H1 (cell line): ENCODE results near the gene ZNF750. TPM values are rescaled to one million over a fixed set of nuclear protein-coding genes. Genes with fewer than 3 reads are reported as not detected.

ENCODE experiments used
- CTCF ChIA-PET: fragments of 300-600 bp; sonication (Branson Sonifier 250); formaldehyde crosslinking; loops from one replicate; lab custom pipeline; 2021; ENCODE audit not compliant: partially characterized antibody; lab: Charles Lee
- POLR2A ChIA-PET: fragments of 300-600 bp; sonication (Branson Sonifier 250); formaldehyde crosslinking; loops from one replicate; lab custom pipeline; 2021; ENCODE audit warnings: inconsistent platforms; ENCODE audit not compliant: partially characterized antibody; lab: Charles Lee
- DNase-seq, 2 experiments: peaks; one replicate each; pipeline versions ENCODE4 v3.0.0 to v3.0.0-alpha.2; 2010 to 2022; ENCODE audit warnings: low spot score in 2 of 2, low read depth in 1 of 2, mixed read lengths in 1 of 2
- FAIRE-seq: peaks from 2 replicates; lab custom pipeline; 2011; peaks lifted over from hg19 to GRCh38; lab: Jason Lieb, UNC
- H2AFZ ChIP-seq: 2 replicates; pipeline ENCODE4 v1.8.1; 2012; ENCODE audit warnings: low read length, inconsistent platforms
- H2AK5ac ChIP-seq: 2 replicates; pipeline ENCODE4 v1.6.1; 2013; ENCODE audit warnings: low read depth, low read length
- H2BK120ac ChIP-seq: replicated peaks from 2 replicates; pipeline ENCODE3; 2013; ENCODE audit warnings: low read depth, low read length, inconsistent platforms
- H2BK12ac ChIP-seq: 2 replicates; pipeline ENCODE4 v1.6.1; 2013; ENCODE audit warnings: low read depth, low read length
- H2BK15ac ChIP-seq: 2 replicates; pipeline ENCODE4 v1.6.1; 2013; ENCODE audit warnings: low read length
- H2BK20ac ChIP-seq: 2 replicates; pipeline ENCODE4 v1.6.1; 2013; ENCODE audit warnings: low read length
- H2BK5ac ChIP-seq: 2 replicates; pipeline ENCODE4 v1.6.1; 2013; ENCODE audit warnings: low read depth, low read length
- H3K14ac ChIP-seq: 2 replicates; pipeline ENCODE4 v1.6.1; 2013; ENCODE audit warnings: inconsistent platforms; ENCODE audit not compliant: insufficient read length
- H3K18ac ChIP-seq: 2 replicates; pipeline ENCODE4 v1.6.1; 2013; ENCODE audit warnings: low read length; ENCODE audit errors: extremely low read depth
- H3K23ac ChIP-seq: 2 replicates; pipeline ENCODE4 v1.6.1; 2013; ENCODE audit warnings: inconsistent platforms; ENCODE audit not compliant: insufficient read length
- H3K23me2 ChIP-seq: 2 replicates; pipeline ENCODE4 v1.6.1; 2013; ENCODE audit warnings: low read depth, low read length
- H3K27ac ChIP-seq: 2 replicates; pipeline ENCODE4 v1.6.1; 2011; ENCODE audit warnings: low read depth, low read length, inconsistent platforms
- H3K27me3 ChIP-seq, 4 experiments: replicated peaks in 1 of 4; 1 replicate in 1 of 4; 2 replicates in 3 of 4; pipeline versions ENCODE4 v1.6.1 to v1.8.1; 2011 to 2013; ENCODE audit warnings: low read length in 3 of 4, mild to moderate bottlenecking in 3 of 4, inconsistent platforms in 2 of 4, mixed read lengths in 2 of 4, moderate library complexity in 1 of 4; ENCODE audit not compliant: control insufficient read depth in 3 of 4, insufficient read depth in 3 of 4; ENCODE audit errors: extremely low read depth in 1 of 4
- H3K36me3 ChIP-seq, 4 experiments: 2 replicates each; pipeline versions ENCODE4 v1.6.1 to v1.8.1; 2011 to 2013; ENCODE audit warnings: mild to moderate bottlenecking in 4 of 4, low read length in 3 of 4, moderate library complexity in 2 of 4, control low read depth in 1 of 4, inconsistent platforms in 1 of 4; ENCODE audit not compliant: insufficient read depth in 4 of 4, control insufficient read depth in 2 of 4
- H3K4ac ChIP-seq: replicated peaks from 2 replicates; pipeline ENCODE3; 2013; ENCODE audit warnings: low read length, low read depth, mixed read lengths, inconsistent platforms; ENCODE audit not compliant: insufficient read length
- H3K4me1 ChIP-seq, 4 experiments: replicated peaks in 1 of 4; 1 replicate in 1 of 4; 2 replicates in 3 of 4; pipeline versions ENCODE4 v1.6.1 to v1.8.1; 2011 to 2013; ENCODE audit warnings: low read length in 3 of 4, inconsistent platforms in 2 of 4, mixed read lengths in 1 of 4; ENCODE audit not compliant: insufficient read depth in 4 of 4, control insufficient read depth in 3 of 4
- H3K4me2 ChIP-seq, 2 experiments: 2 replicates each; pipeline versions ENCODE4 v1.6.1 to v1.8.1; 2011 to 2013; ENCODE audit warnings: low read depth in 2 of 2, low read length in 2 of 2, control low read depth in 1 of 2, inconsistent platforms in 1 of 2, mild to moderate bottlenecking in 1 of 2; ENCODE audit not compliant: insufficient read depth in 1 of 2
- H3K4me3 ChIP-seq, 4 experiments: fragments of 200-600, 300-600 bp in 1 of 4; sonication (generic), shearing (Covaris generic), sonication (Bioruptor Twin) in 1 of 4; 2 replicates each; pipeline versions ENCODE4 v1.5.1 to v1.8.1; 2011 to 2016; ENCODE audit warnings: low read length in 4 of 4, low read depth in 3 of 4, control low read depth in 2 of 4, inconsistent platforms in 2 of 4, mild to moderate bottlenecking in 2 of 4, mixed read lengths in 1 of 4, moderate library complexity in 1 of 4; ENCODE audit not compliant: insufficient read depth in 2 of 4; ENCODE audit errors: extremely low read depth in 1 of 4
- H3K56ac ChIP-seq: replicated peaks from 2 replicates; pipeline ENCODE3; 2013; ENCODE audit warnings: low read depth, mild to moderate bottlenecking, mixed read lengths, low read length, inconsistent platforms; ENCODE audit not compliant: insufficient read length
- H3K79me1 ChIP-seq: 2 replicates; pipeline ENCODE4 v1.6.1; 2013; ENCODE audit warnings: low read depth, low read length, control low read depth
- H3K79me2 ChIP-seq, 2 experiments: 2 replicates each; pipeline versions ENCODE4 v1.6.1 to v1.8.1; 2012 to 2013; ENCODE audit warnings: low read length in 2 of 2, mild to moderate bottlenecking in 2 of 2, inconsistent platforms in 1 of 2; ENCODE audit not compliant: insufficient read depth in 2 of 2, control insufficient read depth in 1 of 2
- H3K9ac ChIP-seq, 4 experiments: replicated peaks in 1 of 4; 1 replicate in 1 of 4; 2 replicates in 3 of 4; pipeline versions ENCODE4 v1.6.1 to v1.8.1; 2011 to 2013; ENCODE audit warnings: low read depth in 3 of 4, low read length in 3 of 4, control low read depth in 2 of 4, mild to moderate bottlenecking in 2 of 4, moderate library complexity in 2 of 4, inconsistent platforms in 1 of 4; ENCODE audit errors: extremely low read depth in 1 of 4
- H3K9me3 ChIP-seq, 2 experiments: 2 replicates each; pipeline versions ENCODE4 v1.6.1 to v1.8.1; 2012 to 2013; ENCODE audit warnings: mild to moderate bottlenecking in 2 of 2, moderate library complexity in 2 of 2, control low read depth in 1 of 2, inconsistent platforms in 1 of 2, low read depth in 1 of 2, low read length in 1 of 2, mixed read lengths in 1 of 2; ENCODE audit not compliant: insufficient read depth in 2 of 2
- H4K20me1 ChIP-seq, 2 experiments: replicated peaks in 1 of 2; 2 replicates each; pipeline versions ENCODE3 to v1.8.1; 2011 to 2013; ENCODE audit warnings: inconsistent platforms in 2 of 2, low read length in 2 of 2, mild to moderate bottlenecking in 1 of 2; ENCODE audit not compliant: insufficient read depth in 2 of 2, control insufficient read depth in 1 of 2
- H4K5ac ChIP-seq: 2 replicates; pipeline ENCODE4 v1.6.1; 2013; ENCODE audit warnings: low read length, low read depth, mixed read lengths, inconsistent platforms; ENCODE audit not compliant: insufficient read length
- H4K8ac ChIP-seq: 2 replicates; pipeline ENCODE4 v1.8.0; 2013; ENCODE audit warnings: mild to moderate bottlenecking, moderate library complexity, low read length, inconsistent platforms; ENCODE audit not compliant: insufficient read depth; ENCODE audit errors: extremely low read depth
- H4K91ac ChIP-seq: replicated peaks from 2 replicates; pipeline ENCODE3; 2013; ENCODE audit warnings: low read length, mixed read lengths, inconsistent platforms; ENCODE audit not compliant: insufficient read length
- CHD2 ChIP-seq: IDR thresholded peaks from 2 replicates; pipeline ENCODE4 v1.6.1; 2012; ENCODE audit warnings: low read length, improper control_type of control experiment
- EGR1 ChIP-seq: IDR thresholded peaks from 2 replicates; pipeline ENCODE4 v1.6.1; 2011; ENCODE audit warnings: low read depth, low read length, borderline replicate concordance
- EZH2 ChIP-seq: fragments of 200-600 bp; sonication (generic); IDR thresholded peaks from 2 replicates; pipeline ENCODE4 v1.7.1; 2012; ENCODE audit warnings: low read depth, mild to moderate bottlenecking, moderate library complexity, low read length, inconsistent platforms; ENCODE audit not compliant: severe bottlenecking
- HDAC2 ChIP-seq, 2 experiments: fragments of 300-600 bp in 1 of 2; sonication (generic) in 1 of 2; IDR thresholded peaks; 2 replicates each; pipeline ENCODE4 v1.6.1; 2011 to 2012; ENCODE audit warnings: low read depth in 2 of 2, low read length in 2 of 2, mild to moderate bottlenecking in 2 of 2, moderate library complexity in 2 of 2, borderline replicate concordance in 1 of 2, inconsistent platforms in 1 of 2
- HDAC6 ChIP-seq: IDR thresholded peaks from one replicate; pipeline ENCODE4 v1.7.1; 2012; ENCODE audit warnings: low read depth, mild to moderate bottlenecking, inconsistent platforms, low read length, moderate library complexity
- KDM5A ChIP-seq: fragments of 200-600 bp; IDR thresholded peaks from 2 replicates; pipeline ENCODE4 v1.7.1; 2012; ENCODE audit warnings: mild to moderate bottlenecking, low read length, inconsistent platforms, mixed read lengths
- NRF1 ChIP-seq: IDR thresholded peaks from 2 replicates; pipeline ENCODE4 v1.6.1; 2011; ENCODE audit warnings: mild to moderate bottlenecking, low read depth, low read length, improper control_type of control experiment
- POU5F1 ChIP-seq: IDR thresholded peaks from 2 replicates; pipeline ENCODE4 v1.6.1; 2011; ENCODE audit warnings: low read depth, mild to moderate bottlenecking, low read length, moderate library complexity
- RBBP5 ChIP-seq: IDR thresholded peaks from 2 replicates; pipeline ENCODE4 v1.7.1; 2012; ENCODE audit warnings: low read depth, mild to moderate bottlenecking, inconsistent platforms, low read length, moderate library complexity, borderline replicate concordance
- RFX5 ChIP-seq: IDR thresholded peaks from 2 replicates; pipeline ENCODE4 v1.6.1; 2011; ENCODE audit warnings: low read depth, low read length, improper control_type of control experiment, borderline replicate concordance
- SAP30 ChIP-seq: fragments of 300-600 bp; sonication (generic); IDR thresholded peaks from 2 replicates; pipeline ENCODE4 v1.7.1; 2012; ENCODE audit warnings: low read length, moderate library complexity, mild to moderate bottlenecking, inconsistent platforms; ENCODE audit not compliant: insufficient read depth, insufficient replicate concordance
- SP2 ChIP-seq: IDR thresholded peaks from 2 replicates; pipeline ENCODE4 v1.6.1; 2012; ENCODE audit warnings: mild to moderate bottlenecking, low read length, inconsistent platforms
- SRF ChIP-seq: IDR thresholded peaks from 2 replicates; pipeline ENCODE4 v1.6.1; 2011; ENCODE audit warnings: mild to moderate bottlenecking, low read depth, low read length, moderate library complexity
- WGBS, 2 experiments: shearing (Covaris generic) in 1 of 2; methylation state at CpG; one replicate each; pipeline versions ENCODE4 v1.1.6 to v1.1.7; 2013 to 2015; ENCODE audit warnings: low lambda C conversion rate in 2 of 2, mixed read lengths in 2 of 2, inconsistent platforms in 1 of 2, low coverage in 1 of 2, missing lambda C conversion rate in 1 of 2; ENCODE audit not compliant: insufficient replicate concordance in 2 of 2, insufficient coverage in 1 of 2, insufficient read length in 1 of 2; ENCODE audit errors: extremely low coverage in 1 of 2, missing lambda C conversion rate in 1 of 2; 5-methylcytosine and 5-hydroxymethylcytosine counted together
- polyA plus RNA-seq, 7 experiments: library from polyadenylated mRNA; depleted of rRNA in 3 of 7; stranded (reverse) in 5 of 7; unstranded in 2 of 7; fragments of >200 nt in 5 of 7; fragments of 200-250 nt in 2 of 7; gene quantifications; 1 replicate in 5 of 7; 2 replicates in 1 of 7; 4 replicates in 1 of 7; pipeline versions ENCODE4 v1.2.1 to v1.2.3, GENCODE V29; 2011 to 2013; ENCODE audit warnings: missing spikeins in 2 of 7, mixed read lengths in 2 of 7
- total RNA-seq: library from RNA; stranded (reverse); fragmentation: NEBNext Ultra II Directional; extraction: Animal tissue kit (Norgen Biotek cat#: 25700); gene quantifications from 2 replicates; pipeline ENCODE4 v1.2.1, GENCODE V29; 2021

Gene ZNF750
- total and polyA plus RNA-seq, 2 of the 8 experiments (the other 6 are each of a cell fraction or from before 2014, with no cell fraction given) = not detected

DNA sequence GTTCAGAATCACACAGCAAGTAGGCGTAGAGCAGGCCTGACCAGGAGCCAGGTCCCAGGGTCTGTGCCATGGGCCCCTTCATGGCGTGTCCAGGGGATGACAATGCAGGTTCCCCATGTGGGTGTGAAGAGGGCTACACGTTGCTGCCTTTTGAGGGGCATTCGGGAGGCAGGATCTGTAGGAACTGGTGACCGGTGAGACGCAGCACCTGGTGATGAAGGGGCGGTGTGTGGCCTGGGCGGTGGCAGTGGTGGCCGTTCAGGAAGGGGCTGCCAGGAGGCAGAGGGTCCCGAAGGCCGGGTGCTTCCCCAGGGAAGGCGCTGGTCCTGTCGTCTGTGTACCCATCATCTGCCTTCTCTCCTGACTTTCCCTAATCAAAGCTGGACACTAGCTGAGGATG, 34.6 kb downstream of the ZNF750 start:
- H3K23me2 ChIP-seq = no peaks in the 10 kb centered on the region; the same call in 1 of the 2 replicates
- H2AFZ ChIP-seq = no peak overlapping the region
- H3K4me3 ChIP-seq = no peak overlapping the region
- peaks cover 10% of the 10 kb centered on the region for H3K79me1 ChIP-seq
- ChIA-PET CTCF (interaction anchor here (0.8 to 4.1 kb wide), 3 partner anchors 9 to 136 kb away, joined by 3 to 17 read pairs (median 3); no protein-coding TSS in a partner anchor), POLR2A (interaction anchor here (0.8 kb wide), 1 partner anchor 24 kb away, joined by 3 read pairs; no protein-coding TSS in a partner anchor)
- H3K4me2 ChIP-seq = no peak overlapping the region
- DNase-seq (no peak), FAIRE-seq (no peak)
- H3K18ac ChIP-seq = no peak overlapping the region
- H3K14ac ChIP-seq = no peak overlapping the region
- no peak overlapping the region for H3K23ac ChIP-seq
- no peak overlapping the region for H3K4ac ChIP-seq
- H3K79me2 ChIP-seq = peaks cover 0 to 28% of the 10 kb centered on the region in 2 experiments; a peak in 2 of 4 replicates
- no peak overlapping the region for H2BK20ac ChIP-seq
- H4K8ac ChIP-seq = peak overlapping the region; percentile 9; the same call in 1 of the 2 replicates
- H4K20me1 ChIP-seq = peaks cover 3 to 5% of the 10 kb centered on the region in 2 experiments
- H2BK5ac ChIP-seq = peak overlapping the region; percentile 44; the same call in 1 of the 2 replicates
- no peak overlapping the region for H3K27ac ChIP-seq
- no peaks in the 10 kb centered on the region; a peak in 1 of 7 replicates for H3K4me1 ChIP-seq
- peaks cover 2 to 28% (median 17%) of the 10 kb centered on the region in 4 experiments; a peak in 5 of 8 replicates for H3K36me3 ChIP-seq
- H3K27me3 ChIP-seq = no peaks in the 10 kb centered on the region
- no peak overlapping the region for H2BK15ac ChIP-seq
- H3K9ac ChIP-seq = no peak overlapping the region
- no peak overlapping the region for H2BK12ac ChIP-seq
- peaks cover 13 to 16% of the 10 kb centered on the region in 2 experiments for H3K9me3 ChIP-seq
- no peak overlapping the region for H2AK5ac ChIP-seq
- H4K91ac ChIP-seq = no peak overlapping the region
- H2BK120ac ChIP-seq = no peak overlapping the region
- H4K5ac ChIP-seq = no peak overlapping the region
- 90% methylated on average over 13 of the region's 13 CpGs; no CpG with 5 or more reads in 1 of the 2 experiments for WGBS, 2 experiments
- H3K56ac ChIP-seq = no peak overlapping the region
- TF ChIP-seq RBBP5 (no peak), POU5F1 (no peak), CHD2 (no peak), KDM5A (no peak), SAP30 (no peak), HDAC6 (no peak), SP2 (no peak), SRF (no peak), NRF1 (no peak), EZH2 (no peak), HDAC2 (IDR thresholded peaks at IDR 0.05; ENCODE audit: borderline replicate concordance in 1 of 2, low read depth in 2 of 2, low read length in 2 of 2) (no peak), RFX5 (no peak), EGR1 (no peak)
